K562 (cell line): ENCODE data around the gene CCDC97. TPM values are rescaled to one million over a fixed set of nuclear protein-coding genes. Genes with fewer than 3 reads are reported as not detected.

Source experiments
- BACH1 ChIP-seq: fragments of 200-800 bp; sonication (Bioruptor generic); IDR thresholded peaks from 2 replicates; pipeline ENCODE4 v1.6.1; 2016; ENCODE audit warnings: missing genetic modification characterization, missing compliant biosample characterization
- ESRRB ChIP-seq: fragments of 250-450 bp; sonication (Bioruptor Pico); IDR thresholded peaks from 2 replicates; pipeline ENCODE4 v1.5.0; 2020; ENCODE audit warnings: mild to moderate bottlenecking, moderate library complexity, borderline replicate concordance
- GTF2A2 ChIP-seq: IDR thresholded peaks from 2 replicates; pipeline ENCODE4 v1.6.1; 2016; ENCODE audit warnings: mild to moderate bottlenecking, missing genetic modification characterization, missing compliant biosample characterization
- HBP1 ChIP-seq: fragments of 450-650 bp; formaldehyde crosslinking; IDR thresholded peaks from 2 replicates; pipeline ENCODE4 v1.4.0; 2022; ENCODE audit warnings: missing genetic modification characterization
- HOXB6 ChIP-seq: fragments of 250-450 bp; sonication (Bioruptor Pico); IDR thresholded peaks from 2 replicates; pipeline ENCODE4 v1.5.1; 2022; ENCODE audit warnings: mild to moderate bottlenecking, borderline replicate concordance
- MXD1 ChIP-seq: fragments of 250-450 bp; sonication (Bioruptor Pico); IDR thresholded peaks from 2 replicates; pipeline ENCODE4 v1.8.0; 2021; ENCODE audit warnings: borderline replicate concordance, mild to moderate bottlenecking, moderate library complexity; ENCODE audit not compliant: poor library complexity, severe bottlenecking
- PHB ChIP-seq: fragments of 250-450 bp; sonication (Bioruptor Pico); IDR thresholded peaks from 2 replicates; pipeline ENCODE4 v1.5.0; 2021
- PHF8 ChIP-seq: fragments of 200-600 bp; sonication (generic); IDR thresholded peaks from 2 replicates; pipeline ENCODE4 v1.6.1; 2012; ENCODE audit warnings: mixed run types, mild to moderate bottlenecking, inconsistent platforms, low read length, moderate library complexity, borderline replicate concordance
- TFE3 ChIP-seq: fragments of 450-650 bp; formaldehyde crosslinking; IDR thresholded peaks from 2 replicates; pipeline ENCODE4 v1.4.0; 2020; ENCODE audit warnings: mild to moderate bottlenecking, mixed read lengths
- ZBTB1 ChIP-seq: sonication (generic); formaldehyde crosslinking; IDR thresholded peaks from 2 replicates; pipeline ENCODE4 v1.8.1; 2023; ENCODE audit warnings: missing genetic modification reagents, low read depth, mild to moderate bottlenecking, borderline replicate concordance
- ZEB2 ChIP-seq: fragments of 450-650 bp; IDR thresholded peaks from 2 replicates; pipeline ENCODE4 v1.6.1; 2016
- ZNF174 ChIP-seq: fragments of 250-450 bp; sonication (Bioruptor Pico); IDR thresholded peaks from 2 replicates; pipeline ENCODE4 v1.4.0; 2020; ENCODE audit warnings: mild to moderate bottlenecking
- ZNF263 ChIP-seq: sonication (generic); formaldehyde crosslinking; IDR thresholded peaks from 2 replicates; pipeline ENCODE4 v1.8.0; 2022; ENCODE audit warnings: mild to moderate bottlenecking, missing genetic modification reagents, borderline replicate concordance
- ZNF395 ChIP-seq: fragments of 200-800 bp; sonication (Bioruptor generic); IDR thresholded peaks from 2 replicates; pipeline ENCODE4 v1.6.1; 2017; ENCODE audit warnings: missing genetic modification characterization, missing compliant biosample characterization
- ZNF77 ChIP-seq: fragments of 250-450 bp; sonication (Bioruptor Pico); IDR thresholded peaks from 2 replicates; pipeline ENCODE4 v1.5.0; 2020
- polyA plus RNA-seq, 8 experiments: library from polyadenylated mRNA; depleted of rRNA in 4 of 8; stranded (reverse) in 5 of 8; unstranded in 3 of 8; fragments of >200 nt; fragmentation: Nextera tagmentation in 2 of 8; fragmentation: Illumina TruSeq in 1 of 8; extraction: Ambion mirVana in 2 of 8; extraction: Trizol in 1 of 8; gene quantifications; 2 replicates each; pipeline versions ENCODE4 v1.2.1 to v1.2.3, GENCODE V29; 2011 to 2014; ENCODE audit warnings: inconsistent platforms in 1 of 8, missing spikeins in 1 of 8
- total RNA-seq, 7 experiments: library from RNA; depleted of rRNA in 6 of 7; stranded (reverse); fragments of >200 nt in 6 of 7; fragmentation: Illumina TruSeq in 2 of 7; extraction: Trizol in 2 of 7; gene quantifications; 2 replicates each; pipeline versions ENCODE4 v1.2.1 to v1.2.3, GENCODE V29; 2011 to 2021; ENCODE audit warnings: low replicate concordance in 1 of 7
- TF ChIP-seq, protein P1 (sequence below): fragments of 200-800 bp; sonication (Bioruptor generic); IDR thresholded peaks from 2 replicates; pipeline ENCODE4 v1.6.1; 2017; ENCODE audit warnings: missing genetic modification characterization, missing compliant biosample characterization
- TF ChIP-seq, protein P2 (sequence below): conservative IDR thresholded peaks from 2 replicates; pipeline ENCODE4 v1.6.1; 2011; ENCODE audit warnings: low read depth, mild to moderate bottlenecking, low read length; ENCODE audit not compliant: control insufficient read depth
- TF ChIP-seq, protein P3 (sequence below): sonication (generic); formaldehyde crosslinking; IDR thresholded peaks from 2 replicates; pipeline ENCODE4 v1.8.0; 2022; ENCODE audit warnings: mild to moderate bottlenecking, missing genetic modification reagents

Gene CCDC97
- total and polyA plus RNA-seq, 9 of the 15 experiments (the other 6 are each of a cell fraction or from before 2014, with no cell fraction given): 0.60 to 16.5 (median 7.0) TPM

DNA sequence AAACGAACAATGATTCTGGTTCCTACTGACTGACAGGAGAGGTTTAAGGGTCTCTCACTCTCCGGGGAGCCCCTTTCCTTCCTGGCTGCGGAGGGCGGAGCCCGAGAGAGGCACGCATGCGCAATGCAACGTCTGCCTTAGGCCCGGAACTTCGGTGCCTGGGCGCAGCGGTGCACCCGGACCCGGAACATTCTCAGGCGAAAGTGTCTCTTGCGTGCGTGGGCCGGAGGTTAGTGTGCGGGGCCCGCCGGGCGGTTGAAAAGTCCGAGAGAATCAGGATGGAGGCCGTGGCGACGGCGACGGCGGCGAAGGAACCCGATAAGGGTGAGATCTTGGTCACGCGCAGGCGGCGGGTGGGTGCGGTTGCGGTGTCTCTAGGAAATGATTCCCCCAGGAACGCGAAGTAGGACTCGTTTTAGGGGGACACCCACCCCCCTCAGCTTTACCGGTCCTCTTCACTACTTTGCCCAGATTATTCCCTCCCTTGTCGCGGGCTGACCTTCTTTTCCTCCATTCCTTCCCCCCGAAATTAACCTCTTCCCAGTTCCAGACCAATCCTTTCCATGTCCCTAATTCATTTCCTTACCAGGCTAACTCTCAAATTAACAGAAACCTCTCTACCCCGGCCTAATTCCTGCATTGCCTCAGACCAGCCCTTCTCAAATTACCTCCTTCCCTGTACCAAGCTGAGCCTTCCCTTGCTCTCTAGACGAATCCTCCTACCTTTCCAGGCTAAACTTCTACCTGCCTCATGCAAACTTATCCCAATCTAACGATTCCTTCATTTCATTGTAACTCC, at the start of gene CCDC97 (continued):
- TF ChIP-seq, protein P1, sequence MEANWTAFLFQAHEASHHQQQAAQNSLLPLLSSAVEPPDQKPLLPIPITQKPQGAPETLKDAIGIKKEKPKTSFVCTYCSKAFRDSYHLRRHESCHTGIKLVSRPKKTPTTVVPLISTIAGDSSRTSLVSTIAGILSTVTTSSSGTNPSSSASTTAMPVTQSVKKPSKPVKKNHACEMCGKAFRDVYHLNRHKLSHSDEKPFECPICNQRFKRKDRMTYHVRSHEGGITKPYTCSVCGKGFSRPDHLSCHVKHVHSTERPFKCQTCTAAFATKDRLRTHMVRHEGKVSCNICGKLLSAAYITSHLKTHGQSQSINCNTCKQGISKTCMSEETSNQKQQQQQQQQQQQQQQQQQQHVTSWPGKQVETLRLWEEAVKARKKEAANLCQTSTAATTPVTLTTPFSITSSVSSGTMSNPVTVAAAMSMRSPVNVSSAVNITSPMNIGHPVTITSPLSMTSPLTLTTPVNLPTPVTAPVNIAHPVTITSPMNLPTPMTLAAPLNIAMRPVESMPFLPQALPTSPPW (CRISPR knock-in tag): peak; percentile 93
- peak; percentile 32 for TF ChIP-seq MXD1 (CRISPR knock-in tag)
- no peak for TF ChIP-seq HOXB6
- peak; percentile 99 for TF ChIP-seq ZEB2
- no peak for TF ChIP-seq ZNF77
- peak; percentile 77 for TF ChIP-seq ZNF395 (CRISPR knock-in tag)
- no peak for TF ChIP-seq ZNF174 (CRISPR knock-in tag)
- peak; percentile 87 for TF ChIP-seq HBP1
- TF ChIP-seq TFE3 (CRISPR knock-in tag): no peak
- TF ChIP-seq, protein P2, sequence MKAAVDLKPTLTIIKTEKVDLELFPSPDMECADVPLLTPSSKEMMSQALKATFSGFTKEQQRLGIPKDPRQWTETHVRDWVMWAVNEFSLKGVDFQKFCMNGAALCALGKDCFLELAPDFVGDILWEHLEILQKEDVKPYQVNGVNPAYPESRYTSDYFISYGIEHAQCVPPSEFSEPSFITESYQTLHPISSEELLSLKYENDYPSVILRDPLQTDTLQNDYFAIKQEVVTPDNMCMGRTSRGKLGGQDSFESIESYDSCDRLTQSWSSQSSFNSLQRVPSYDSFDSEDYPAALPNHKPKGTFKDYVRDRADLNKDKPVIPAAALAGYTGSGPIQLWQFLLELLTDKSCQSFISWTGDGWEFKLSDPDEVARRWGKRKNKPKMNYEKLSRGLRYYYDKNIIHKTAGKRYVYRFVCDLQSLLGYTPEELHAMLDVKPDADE: peak; percentile 79
- TF ChIP-seq, protein P3, sequence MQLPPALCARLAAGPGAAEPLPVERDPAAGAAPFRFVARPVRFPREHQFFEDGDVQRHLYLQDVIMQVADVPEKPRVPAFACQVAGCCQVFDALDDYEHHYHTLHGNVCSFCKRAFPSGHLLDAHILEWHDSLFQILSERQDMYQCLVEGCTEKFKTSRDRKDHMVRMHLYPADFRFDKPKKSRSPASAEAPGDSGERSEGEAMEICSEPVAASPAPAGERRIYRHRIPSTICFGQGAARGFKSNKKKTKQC: no peak
- TF ChIP-seq BACH1 (tag): 0 out of 2 replicates have a peak, but pooled peaks have one; percentile 8
- TF ChIP-seq PHF8: peak; percentile 91; the same call in 1 of the 2 replicates
- peak; percentile 49; the same call in 1 of the 2 replicates for TF ChIP-seq ZNF263 (CRISPR knock-in tag)
- peak; percentile 89 for TF ChIP-seq GTF2A2 (tag)
- TF ChIP-seq PHB (CRISPR knock-in tag): no peak
- no peak for TF ChIP-seq ESRRB (CRISPR knock-in tag)
- TF ChIP-seq ZBTB1 (CRISPR knock-in tag): peak; percentile 96
